Activated T-cell treated with anti-CD3 and anti-CD28 coated beads, Interleukin-2, amount 50 U/mL, for 48 hours (primary cell): Measurements from ENCODE around the gene BCL2.
A peak's percentile ranks its signal among the peaks of the same experiment; 100 is the strongest.

ENCODE experiments used
- DNase-seq, 2 experiments: peaks; one replicate each; pipeline ENCODE4 v3.0.0-alpha.2; 2020

BCL2 gene

DNA sequence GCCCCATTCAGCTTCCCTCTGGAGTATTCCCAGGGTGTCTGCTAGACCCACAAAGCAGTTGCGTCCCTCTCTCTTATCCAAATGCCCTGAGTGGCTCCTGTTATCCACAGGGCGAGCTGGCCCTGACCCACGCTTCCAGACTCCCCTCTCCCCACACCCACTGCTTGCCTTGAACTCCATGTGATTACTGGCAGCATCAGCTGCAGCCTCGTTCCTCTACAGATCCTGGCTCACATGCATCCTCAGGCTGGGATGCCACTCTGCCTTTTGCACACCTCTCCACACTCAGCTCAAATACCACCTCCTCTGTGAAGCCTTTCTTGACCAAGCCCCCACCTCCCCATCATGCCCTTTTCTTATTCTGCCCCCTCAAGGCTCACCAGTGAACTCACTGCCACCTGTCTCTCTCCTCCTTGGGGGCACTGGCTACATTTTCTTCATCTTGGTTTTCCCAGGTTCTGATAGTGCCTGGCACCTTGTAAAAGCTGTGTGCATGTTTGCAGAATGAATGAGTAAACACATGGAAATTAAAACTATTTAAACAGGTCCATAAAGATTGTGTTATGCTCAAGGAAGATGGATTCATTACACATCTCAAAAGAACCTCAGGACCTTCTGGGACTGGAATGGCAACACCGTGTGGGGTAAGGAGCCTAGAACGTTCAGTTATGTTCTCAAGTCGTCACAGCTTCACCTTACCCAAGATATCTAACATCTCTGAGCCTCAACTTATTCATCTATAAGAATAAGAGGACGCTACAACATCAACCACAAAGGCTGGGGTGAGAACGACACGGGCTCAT lies 165.0 kb downstream of the BCL2 start:
- no peak for DNase-seq

DNA sequence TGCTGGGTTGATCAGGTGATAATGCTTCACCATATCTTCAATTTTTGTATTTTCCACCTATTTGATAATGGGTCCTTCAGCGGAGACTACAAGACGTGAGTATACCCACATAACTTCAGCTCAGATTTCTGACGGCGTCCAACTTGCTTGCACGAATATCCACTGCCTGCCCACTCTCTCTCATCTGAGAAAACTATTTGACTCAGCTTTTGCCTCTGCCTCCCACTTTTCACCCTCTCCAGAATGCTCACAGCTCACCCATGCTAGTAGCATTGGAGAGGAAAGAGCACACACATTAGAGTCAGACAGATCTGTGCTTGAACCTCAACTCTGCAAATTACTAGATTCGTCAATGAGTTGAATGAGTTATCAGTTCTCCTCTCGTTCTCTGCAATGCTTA lies 166.8 kb downstream of the BCL2 start:
- peak; percentile 57 to 66 for DNase-seq

DNA sequence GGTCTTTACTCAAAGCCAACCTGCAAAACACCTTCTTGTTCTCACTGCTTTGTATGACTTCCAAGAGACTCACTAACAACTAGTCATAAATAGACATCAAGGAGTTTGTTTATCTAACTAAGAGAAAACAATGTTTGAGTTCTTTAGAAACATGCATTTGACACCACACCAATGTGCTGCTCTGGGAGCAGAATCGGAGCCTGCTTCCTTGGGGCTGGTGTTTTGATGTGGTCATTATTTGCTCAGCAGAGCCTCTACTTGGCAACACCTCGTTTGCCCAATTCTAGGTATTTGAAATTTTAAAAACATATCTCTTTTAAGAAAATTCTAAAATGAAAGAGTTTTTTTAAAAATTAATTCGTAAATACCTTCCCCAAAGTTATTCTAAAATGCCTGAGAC lies 167.5 kb downstream of the BCL2 start:
- DNase-seq: no peak

DNA sequence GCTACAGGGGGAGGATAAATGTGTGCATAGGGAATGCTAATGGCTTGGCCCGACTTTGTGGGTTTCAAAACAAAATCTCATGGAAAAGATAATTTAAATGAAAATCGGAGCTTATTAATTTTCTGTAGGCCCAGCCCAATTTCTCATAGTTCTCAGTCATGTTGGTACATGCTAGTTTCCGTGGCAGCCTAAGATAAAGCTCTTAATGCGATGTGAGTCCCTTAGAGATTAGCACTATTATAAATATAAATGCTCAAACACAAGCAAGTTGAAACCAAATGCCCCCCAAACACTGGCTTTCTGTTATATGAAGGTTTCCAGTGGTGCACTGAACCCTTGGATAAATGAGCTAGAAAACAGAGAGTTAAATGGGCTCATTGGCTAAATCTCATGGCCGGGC lies 168.0 kb downstream of the BCL2 start:
- DNase-seq: no peak

DNA sequence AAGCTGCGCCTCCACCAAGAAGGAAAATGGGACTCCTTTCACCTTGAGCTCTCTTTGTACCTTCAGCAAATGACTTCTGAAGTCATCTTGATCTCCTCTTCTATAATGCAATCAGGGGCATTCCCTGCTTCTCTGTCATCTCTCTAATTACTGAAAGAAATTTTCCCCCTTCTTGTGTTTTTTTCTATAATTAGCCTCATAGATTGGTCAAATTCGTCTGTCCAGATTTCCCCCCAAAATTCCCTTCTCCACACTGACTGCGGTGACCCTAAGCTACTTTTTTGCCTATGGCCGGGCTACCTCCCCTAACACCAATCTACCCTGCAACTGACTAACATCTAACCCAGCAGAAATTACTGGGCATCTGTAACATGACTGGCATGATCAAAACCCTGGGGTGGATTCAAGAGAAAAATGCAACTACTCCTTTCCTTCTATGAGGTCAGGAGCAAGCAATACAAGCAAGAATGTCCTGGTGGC lies 168.6 kb downstream of the BCL2 start:
- no peak for DNase-seq

DNA sequence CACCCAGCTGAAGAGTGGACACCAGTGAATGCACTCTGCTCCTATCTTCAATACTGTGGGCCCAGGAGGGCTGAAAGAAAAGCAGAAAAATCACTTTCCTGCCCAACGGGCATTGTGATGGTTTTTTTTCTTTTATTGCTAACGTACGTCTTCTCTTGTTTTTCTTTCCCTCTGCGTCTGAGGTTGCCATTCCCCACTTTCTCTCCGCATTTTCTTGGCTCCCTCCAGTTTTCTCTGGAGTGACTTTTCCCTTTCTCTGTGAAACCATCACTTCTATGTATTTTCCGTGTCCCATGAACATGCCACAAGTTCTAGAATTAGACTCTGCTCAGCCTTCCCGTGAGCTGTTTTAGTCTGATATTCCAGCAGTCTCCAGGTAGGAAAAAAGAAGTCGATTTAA lies 169.2 kb downstream of the BCL2 start:
- no peak for DNase-seq

DNA sequence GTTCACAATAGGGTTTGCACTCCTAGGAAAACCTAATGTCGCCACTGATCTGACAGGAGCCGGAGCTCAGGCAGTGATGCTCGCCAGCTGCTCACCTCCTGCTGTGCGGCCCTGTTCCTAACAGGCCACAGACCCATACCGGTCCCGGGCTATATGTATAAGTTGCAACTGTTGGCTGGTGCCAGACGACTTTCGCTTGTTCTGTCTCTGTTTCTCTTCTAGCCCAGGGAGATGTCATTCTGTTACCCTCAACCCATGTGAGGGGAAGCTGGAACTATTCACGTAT lies 170.3 kb downstream of the BCL2 start:
- peak in 1 of 2 experiments; percentile 11 for DNase-seq

DNA sequence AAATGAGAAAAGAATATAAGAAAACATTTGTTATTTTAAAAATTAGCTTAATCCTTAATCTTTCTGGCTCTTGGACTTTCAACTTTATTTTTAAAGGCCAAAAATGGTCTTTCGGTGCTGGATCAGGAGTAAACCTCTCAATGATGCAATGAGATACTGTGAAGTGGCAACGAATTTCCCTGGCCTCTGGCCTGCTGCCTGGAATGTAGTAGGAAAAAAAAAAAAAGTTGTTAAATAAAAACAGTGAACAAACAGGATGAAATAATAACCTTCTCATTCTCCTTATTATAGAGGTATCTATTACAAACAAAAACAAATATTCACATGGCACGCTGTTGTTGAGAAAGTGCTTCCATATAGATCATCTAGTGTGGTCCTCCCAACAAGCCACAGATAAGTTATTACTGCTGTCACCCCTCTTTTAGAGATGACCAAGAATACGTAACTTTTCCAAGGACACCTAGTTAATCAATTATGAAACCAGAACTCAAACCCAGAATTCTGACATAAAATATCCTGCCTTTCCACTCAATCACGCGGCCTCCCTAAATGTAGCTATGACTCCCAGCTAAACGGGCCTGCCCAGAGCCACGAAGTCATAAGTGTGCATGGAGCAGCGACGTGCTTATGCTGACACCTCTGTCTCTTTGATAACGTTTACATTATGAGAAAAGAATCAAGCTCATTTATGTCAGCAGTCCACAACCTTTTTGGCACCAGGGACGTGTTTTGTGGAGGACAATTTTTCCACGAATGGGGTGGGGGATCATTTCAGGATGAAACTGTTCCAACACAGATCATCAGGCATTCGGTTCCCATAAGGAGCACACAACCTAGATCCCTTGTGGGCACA lies 170.9 kb downstream of the BCL2 start:
- DNase-seq: no peak

DNA sequence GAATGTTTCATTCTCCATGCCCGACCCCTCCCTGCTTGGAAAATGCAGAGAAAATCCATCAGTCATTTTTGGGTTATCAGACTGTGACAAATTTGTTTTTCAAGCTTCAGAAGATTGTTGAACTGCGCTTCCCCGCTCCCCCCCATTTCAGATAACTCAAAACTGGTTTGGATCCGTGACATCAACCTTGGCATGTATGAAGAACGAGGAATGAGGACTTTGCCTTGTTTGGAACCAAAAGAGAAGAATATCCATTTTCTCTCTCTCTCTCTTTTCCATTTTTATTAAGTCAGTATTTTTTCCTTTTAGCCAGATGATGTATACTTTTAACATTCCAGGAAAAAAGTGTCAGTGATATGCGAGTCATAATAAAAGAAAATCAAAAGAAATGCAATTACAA lies 171.6 kb downstream of the BCL2 start:
- no peak for DNase-seq

DNA sequence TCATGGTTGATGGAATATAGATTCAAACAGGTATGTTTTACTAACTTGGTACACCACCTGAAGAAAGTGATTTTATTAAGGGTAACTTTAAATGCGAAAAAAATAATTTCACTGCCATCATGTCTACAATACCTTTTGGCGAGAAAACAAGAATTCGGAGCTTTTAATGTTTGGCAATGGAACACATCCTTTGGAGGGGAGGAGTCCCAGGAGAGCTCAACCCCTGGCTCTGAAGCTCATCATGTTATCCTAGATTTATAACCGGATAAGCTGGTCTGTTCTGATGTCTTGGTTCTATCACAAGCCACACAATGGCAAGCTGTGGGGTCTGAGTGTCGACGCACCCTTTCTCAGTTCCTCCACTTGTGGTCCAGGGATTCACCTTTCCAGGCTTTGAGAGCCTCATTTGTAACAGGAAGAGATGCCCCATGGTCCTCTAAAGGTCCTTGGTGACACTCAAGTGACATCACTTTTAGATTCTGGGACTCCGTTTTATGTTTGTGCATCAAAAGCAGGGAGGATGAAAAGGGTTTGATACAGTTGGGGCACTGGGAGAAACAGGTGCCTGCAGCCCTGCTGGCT lies 172.7 kb downstream of the BCL2 start:
- DNase-seq: no peak

DNA sequence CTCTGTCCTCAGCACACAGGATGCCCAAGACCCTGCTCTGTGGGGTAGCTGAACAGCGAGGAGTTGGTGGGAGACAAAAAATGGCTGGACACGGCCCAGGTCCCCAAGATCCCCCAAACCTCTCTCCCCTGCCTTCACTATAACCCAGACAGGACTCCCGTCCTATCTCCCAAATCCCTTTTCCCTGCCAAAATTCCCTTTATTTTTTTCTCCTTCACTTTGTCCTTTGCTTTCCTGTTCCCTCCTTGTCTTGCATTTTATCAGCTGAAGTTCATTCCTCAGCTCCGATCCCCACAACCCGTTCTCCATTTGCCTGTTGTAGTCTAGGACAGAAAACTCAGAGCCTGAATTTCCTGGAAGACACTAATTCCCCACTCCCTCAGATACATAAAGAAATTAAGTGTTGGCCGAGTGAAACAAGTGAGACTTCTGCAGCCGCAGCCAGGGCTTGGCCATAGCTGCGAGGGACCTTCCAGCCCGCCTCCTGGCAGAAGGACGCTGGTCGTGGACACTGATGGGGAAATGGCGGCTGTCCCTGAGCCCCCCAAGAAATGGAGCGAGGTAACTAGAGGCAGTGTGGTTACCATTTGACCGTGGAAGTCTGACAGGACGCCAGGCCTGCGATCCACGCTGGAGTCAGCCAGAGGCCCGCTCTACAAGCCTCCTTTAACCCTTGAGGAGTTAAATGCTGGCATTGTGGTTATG lies 173.6 kb downstream of the BCL2 start:
- DNase-seq: no peak

DNA sequence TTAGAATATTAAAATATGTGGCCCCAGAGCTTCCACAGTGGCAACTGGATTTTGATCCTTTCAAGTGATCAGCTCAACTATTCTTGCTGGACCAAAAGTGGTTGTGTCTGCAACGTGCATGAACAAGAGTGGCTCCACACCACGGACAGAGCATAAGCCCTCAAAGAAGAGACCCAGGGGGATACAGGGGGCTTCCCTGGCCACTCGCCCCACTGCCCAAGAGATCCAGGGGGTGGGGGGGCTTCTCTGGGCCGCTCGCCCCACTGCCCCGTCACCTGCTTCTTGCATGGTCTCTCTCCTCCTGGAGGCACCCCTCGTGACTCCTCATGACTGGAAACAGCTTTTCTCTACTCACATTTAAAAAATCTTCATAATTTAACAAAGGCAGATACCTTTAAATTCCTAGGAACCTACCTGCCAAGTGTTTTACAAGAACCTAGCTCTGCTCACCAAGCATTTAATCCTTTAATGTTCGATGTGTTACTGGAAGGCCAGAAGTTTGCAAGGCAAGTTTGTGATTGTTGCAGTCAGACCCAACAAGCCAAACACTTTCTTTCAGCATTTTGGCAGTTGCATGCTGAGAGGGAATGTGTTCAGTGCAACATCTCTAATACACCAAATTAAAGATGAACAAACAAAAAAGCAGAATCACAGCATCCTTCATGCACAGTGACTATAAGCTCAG lies 174.3 kb downstream of the BCL2 start:
- no peak for DNase-seq

DNA sequence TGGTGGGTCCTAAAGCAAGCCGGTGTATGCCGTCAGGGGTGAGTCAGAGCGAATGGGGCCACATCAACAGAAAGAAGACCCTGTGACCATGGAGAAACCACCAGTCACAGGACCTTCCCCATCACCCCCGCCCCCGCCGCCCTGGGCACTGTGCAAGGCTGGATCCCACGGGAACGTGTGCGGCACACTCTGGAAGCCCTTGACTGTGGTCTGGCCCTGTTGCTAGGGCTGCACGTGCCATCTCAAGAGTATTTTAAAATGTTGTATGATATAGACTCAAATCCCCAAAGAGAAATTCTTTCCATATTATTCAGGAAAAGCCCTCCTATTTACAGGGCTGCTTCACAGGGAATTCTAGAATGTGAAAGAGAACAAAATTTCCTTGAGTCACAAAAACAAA lies 174.8 kb downstream of the BCL2 start:
- no peak for DNase-seq

DNA sequence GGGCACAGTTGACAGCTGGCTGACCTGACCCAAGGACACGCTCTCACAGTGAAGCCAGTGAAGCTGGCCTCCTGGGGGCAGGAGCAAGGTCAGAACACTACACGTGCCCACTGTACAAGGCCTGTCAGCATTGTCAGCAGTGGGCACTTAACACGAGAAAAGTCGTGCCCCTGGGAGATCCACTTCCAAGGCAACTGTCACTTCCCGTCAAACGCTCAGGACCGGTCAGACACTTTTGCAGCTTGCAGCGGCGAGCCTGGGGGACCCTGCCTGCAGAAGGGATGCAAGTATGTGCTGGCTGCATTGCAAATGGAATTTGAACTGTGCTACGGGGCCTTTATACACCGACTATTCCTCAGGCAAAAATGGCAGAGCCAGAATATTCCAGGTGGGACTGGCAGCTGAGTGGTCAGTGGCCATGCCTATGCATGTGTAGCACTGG lies 176.2 kb downstream of the BCL2 start:
- DNase-seq: no peak

DNA sequence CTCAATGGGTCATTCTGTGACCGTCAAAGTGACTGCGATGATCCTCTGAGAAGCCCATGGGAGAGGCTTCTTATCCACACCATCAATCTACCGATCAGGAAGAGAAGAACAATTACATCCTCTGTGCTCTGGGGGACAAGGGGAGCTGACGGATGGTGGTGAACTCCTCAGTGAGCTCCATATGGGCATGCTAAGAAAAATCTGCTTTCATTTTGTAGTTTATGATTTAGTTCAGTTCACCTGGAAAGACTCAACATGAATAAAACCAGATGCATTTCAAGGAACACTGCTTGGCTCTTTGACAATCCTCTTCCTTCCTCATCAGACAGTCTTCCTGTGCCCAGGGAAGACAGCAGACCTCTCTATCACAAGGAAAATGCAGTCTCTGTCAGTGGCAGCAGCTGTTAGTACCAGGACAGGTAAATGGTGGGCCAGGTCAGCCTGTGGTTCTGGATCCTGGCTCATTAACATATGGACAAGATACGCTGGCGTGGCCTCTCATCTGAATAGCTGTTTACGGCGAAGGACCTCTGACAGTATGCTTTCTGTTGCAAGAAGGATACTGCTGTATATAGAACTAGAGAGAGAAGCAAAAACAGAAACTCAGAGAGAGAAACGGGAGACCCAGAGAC lies 176.9 kb downstream of the BCL2 start:
- no peak for DNase-seq

DNA sequence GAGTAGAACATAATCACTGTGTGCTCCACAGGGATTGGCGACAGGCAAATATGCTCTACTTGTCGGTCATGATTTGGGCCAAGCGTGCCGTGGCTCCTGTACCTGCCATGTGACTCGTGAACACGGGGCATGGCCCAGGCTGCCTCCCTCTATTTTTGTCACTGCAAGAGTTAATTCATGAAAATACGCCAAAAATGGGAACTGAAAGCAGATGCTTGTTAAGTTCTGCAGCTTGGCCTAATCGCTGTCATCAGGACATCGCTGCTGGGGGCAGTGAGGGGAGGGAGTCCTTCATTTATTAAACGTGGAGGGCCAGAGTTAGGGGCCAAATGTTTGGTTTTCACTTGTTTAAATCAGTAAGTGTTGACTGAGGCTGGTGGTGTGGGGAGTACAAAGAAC lies 177.8 kb downstream of the BCL2 start:
- no peak for DNase-seq

DNA sequence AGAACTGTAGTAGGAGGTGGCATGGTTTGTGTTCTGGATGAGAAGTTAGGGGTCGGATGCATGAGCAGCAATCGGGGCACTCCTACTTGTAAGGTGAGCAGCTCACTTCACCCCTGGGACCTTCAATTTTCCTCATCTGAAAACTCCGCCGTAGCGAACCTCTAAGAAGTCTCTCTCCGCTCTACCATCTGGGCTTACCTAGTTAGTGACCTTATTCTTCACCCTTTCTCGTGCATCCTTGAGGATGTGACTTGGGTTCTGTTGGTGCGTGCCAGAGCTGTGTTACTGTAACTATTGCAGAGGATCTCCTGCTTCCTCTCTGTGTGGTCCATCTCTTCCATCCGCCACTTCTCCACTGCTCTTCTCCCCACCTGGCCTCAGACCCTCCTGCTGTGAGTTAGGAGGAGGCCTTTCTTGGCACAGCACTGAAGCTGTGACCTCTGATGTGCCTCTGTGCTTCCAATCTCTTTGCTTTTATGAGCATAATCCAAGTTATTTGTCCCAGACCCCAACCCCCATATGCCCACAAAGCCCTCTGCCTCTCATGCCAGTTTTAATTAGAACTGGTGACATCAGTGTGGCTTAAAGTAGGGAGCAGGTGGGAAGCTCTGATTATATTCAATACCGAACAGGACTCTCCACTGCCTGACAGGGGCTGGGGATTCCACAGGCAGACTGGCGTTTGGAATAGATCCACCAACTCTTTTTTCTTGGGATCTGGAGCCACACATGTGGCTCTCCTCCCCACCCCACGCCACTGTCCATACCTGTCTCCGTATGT lies 178.4 kb downstream of the BCL2 start:
- no peak for DNase-seq

DNA sequence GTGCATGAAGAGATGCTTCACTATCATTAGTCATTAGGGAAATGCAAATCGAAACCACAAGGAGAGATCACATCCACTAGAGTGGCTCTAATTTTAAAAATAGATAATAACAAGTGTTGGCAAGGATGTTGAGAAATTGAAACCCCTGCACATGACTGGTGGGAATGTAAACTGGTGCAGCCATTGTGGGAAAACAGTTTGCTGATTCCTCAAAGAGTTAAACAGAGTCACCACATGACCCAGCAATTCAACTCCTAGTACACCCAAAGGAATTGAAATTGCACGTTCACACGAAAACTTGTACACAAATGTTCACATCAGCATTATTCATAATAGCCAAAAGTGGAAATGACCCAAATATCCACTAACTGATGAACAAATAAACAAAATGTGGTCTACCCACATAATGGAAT lies 179.5 kb downstream of the BCL2 start:
- no peak for DNase-seq

DNA sequence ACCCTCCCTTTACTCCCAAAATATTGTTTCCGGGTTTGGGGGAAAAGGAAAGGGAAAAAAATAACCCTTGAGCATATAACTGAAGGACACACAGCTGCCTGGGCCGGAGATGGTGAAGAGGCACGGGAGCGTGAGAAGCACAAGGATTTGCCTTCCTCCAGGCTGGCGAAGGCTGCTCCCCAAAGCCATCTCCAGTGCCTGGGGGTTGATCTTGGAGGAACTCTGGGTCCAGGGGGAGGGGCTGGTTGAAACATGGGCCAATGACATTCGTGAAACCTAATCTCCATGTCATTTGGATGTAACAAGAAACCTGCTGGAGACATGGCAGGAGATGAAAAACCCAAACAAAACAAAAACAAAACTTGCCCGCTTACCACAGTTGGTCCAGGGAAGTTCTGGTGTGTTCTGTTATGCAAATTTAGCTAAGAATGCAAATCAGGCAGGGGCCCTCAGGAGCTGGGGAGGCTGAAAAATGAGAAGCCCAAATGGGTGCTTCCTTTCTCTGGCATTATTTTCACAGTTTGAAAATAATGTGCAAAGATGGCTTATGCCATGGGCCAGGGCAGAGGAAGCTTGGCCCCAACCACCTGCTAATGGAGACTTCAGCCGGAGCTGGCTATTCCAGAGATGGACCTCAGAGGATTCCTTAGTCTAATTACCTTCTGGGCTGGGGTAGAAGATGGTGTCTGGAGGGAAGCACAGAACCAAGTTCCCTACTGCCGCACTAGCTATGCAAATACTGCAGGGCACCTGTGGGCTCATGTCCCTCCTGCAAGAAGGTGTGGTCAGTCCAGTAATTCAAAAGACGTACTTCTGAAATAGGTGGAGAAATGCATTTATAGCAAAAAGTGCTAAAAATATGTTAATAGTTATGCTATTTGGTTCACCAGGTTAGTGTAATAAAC lies 180.9 kb downstream of the BCL2 start:
- no peak for DNase-seq

DNA sequence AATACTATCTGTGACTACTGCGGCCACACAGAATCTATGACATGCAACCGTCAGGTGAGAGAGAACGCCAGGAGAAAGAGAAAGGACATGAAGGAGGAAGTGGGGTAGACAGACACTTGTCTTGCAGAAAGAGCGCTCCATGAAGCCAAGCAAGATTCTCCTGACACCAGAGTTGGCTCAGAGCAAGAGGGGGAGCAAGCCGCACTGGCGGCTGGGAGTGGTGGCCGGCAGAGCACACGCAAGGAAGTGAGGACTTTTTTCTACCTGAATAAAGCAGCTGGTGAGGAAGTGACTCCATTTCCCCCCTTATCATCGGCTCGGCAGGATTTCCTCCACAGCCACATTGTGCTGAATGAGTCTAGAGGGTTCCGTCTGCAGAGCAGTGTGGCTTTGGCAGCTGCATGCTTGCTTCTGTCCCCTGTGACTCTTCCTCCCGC lies 181.6 kb downstream of the BCL2 start:
- DNase-seq: peak; percentile 59 to 61
